ENCODE measurements around the gene DARS1.

DNA sequence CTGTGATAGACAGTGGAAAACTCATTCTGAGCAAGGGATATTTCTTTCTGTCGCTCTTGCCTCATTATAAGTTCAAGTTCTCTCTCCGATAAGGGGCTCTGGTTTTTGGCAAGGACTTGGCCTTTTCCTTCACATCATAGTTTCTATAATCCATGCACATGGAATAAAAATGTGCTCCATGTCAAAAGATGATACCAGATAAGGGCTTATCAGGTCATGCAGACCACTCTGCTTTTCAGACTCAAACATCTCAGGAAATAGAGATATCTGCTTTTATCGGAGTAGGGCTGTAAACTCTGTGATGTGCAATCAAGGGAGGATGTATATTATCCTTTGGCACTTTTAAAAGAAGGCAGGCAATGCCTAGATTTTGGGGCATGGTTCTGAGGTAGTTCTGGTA lies 45.0 kb upstream of the DARS1 start:
- TF ChIP-seq, protein P1, sequence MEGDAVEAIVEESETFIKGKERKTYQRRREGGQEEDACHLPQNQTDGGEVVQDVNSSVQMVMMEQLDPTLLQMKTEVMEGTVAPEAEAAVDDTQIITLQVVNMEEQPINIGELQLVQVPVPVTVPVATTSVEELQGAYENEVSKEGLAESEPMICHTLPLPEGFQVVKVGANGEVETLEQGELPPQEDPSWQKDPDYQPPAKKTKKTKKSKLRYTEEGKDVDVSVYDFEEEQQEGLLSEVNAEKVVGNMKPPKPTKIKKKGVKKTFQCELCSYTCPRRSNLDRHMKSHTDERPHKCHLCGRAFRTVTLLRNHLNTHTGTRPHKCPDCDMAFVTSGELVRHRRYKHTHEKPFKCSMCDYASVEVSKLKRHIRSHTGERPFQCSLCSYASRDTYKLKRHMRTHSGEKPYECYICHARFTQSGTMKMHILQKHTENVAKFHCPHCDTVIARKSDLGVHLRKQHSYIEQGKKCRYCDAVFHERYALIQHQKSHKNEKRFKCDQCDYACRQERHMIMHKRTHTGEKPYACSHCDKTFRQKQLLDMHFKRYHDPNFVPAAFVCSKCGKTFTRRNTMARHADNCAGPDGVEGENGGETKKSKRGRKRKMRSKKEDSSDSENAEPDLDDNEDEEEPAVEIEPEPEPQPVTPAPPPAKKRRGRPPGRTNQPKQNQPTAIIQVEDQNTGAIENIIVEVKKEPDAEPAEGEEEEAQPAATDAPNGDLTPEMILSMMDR (IDR thresholded peaks at IDR 0.05): no peak
- TF ChIP-seq EZH2 (IDR thresholded peaks at IDR 0.05; ENCODE audit: borderline replicate concordance, insufficient read depth, low read depth, low read length, poor library complexity, severe bottlenecking): no peak

Measured in B cell (primary cell).